GM12878 (cell line): ENCODE data around the gene CLNK. TPM values are rescaled to one million over a fixed set of nuclear protein-coding genes. Genes with fewer than 3 reads are reported as not detected.

Experiments used
- ATAC-seq: fragments of 200-7000 bp; cut with Tn5 transposase; 3 replicates; pipeline ENCODE4 v1.9.1; 2020; ENCODE audit warnings: mild to moderate bottlenecking, moderate library complexity
- BruUV-seq: library from RNA; stranded (reverse); fragments of 400-500 nt; replicated peaks from 2 replicates; lab custom pipeline; 2021; lab: Mats Ljungman, UMichigan
- CTCF ChIA-PET: fragments of 300-600 bp; sonication (Branson Sonifier 250); formaldehyde crosslinking; extraction: SDS; loops from one replicate; lab custom pipeline; 2021; ENCODE audit warnings: inconsistent platforms; lab: Yijun Ruan, JAX
- POLR2A ChIA-PET: fragments of 350-600 bp; formaldehyde crosslinking; extraction: SDS; loops from one replicate; lab custom pipeline; 2021; ENCODE audit warnings: inconsistent platforms; lab: Charles Lee
- RAD21 ChIA-PET: fragments of 300-600 bp; sonication (Branson Sonifier 250); formaldehyde crosslinking; loops from one replicate; lab custom pipeline; 2023; ENCODE audit warnings: antibody characterized with exemption; ENCODE audit not compliant: unreplicated experiment; lab: Charles Lee
- SMC1A ChIA-PET: fragments of 300-600 bp; sonication (Branson Sonifier 250); formaldehyde crosslinking; loops from one replicate; lab custom pipeline; 2023; ENCODE audit not compliant: unreplicated experiment, uncharacterized antibody; lab: Charles Lee
- DNase-seq: peaks from one replicate; pipeline ENCODE4 v3.0.0-alpha.2; 2011; ENCODE audit warnings: low read depth, low spot score
- FAIRE-seq: peaks from 3 replicates; lab custom pipeline; 2011; peaks lifted over from hg19 to GRCh38; lab: Jason Lieb, UNC
- H2AFZ ChIP-seq: 2 replicates; pipeline ENCODE4 v1.6.0; 2011; ENCODE audit warnings: low read depth, low read length, control low read depth; ENCODE audit not compliant: control insufficient read depth
- H3K27ac ChIP-seq: 2 replicates; pipeline ENCODE4 v1.5.1; 2011; ENCODE audit warnings: control low read depth; ENCODE audit not compliant: control insufficient read depth, insufficient read depth
- H3K27me3 ChIP-seq, 2 experiments: replicated peaks in 1 of 2; 2 replicates each; pipeline versions ENCODE4 v1.6.0 to v1.6.1; 2011; ENCODE audit warnings: low read length in 1 of 2; ENCODE audit not compliant: control insufficient read depth in 2 of 2, insufficient read depth in 2 of 2
- H3K36me3 ChIP-seq, 2 experiments: 2 replicates each; pipeline ENCODE4 v1.5.1; 2011; ENCODE audit warnings: low read length in 1 of 2; ENCODE audit not compliant: control insufficient read depth in 2 of 2, insufficient read depth in 2 of 2
- H3K4me1 ChIP-seq: 2 replicates; pipeline ENCODE4 v1.6.1; 2011; ENCODE audit warnings: mild to moderate bottlenecking, low read length, moderate library complexity, mixed read lengths; ENCODE audit not compliant: control insufficient read depth, insufficient read depth
- H3K4me2 ChIP-seq: 2 replicates; pipeline ENCODE4 v1.6.0; 2011; ENCODE audit warnings: control low read depth; ENCODE audit not compliant: control insufficient read depth, insufficient read depth
- H3K4me3 ChIP-seq: fragments of 200-600 bp; sonication (generic); 2 replicates; pipeline ENCODE4 v1.5.1; 2016
- H3K79me2 ChIP-seq: 2 replicates; pipeline ENCODE4 v1.6.0; 2011; ENCODE audit warnings: low read length; ENCODE audit not compliant: control insufficient read depth, insufficient read depth
- H3K9ac ChIP-seq: 2 replicates; pipeline ENCODE4 v1.8.0; 2011; ENCODE audit warnings: low read length, control low read depth, mixed read lengths; ENCODE audit not compliant: control insufficient read depth, insufficient read depth
- H3K9me3 ChIP-seq: replicated peaks from 3 replicates; pipeline ENCODE4 v1.5.1; 2011; ENCODE audit warnings: mild to moderate bottlenecking, low read length; ENCODE audit not compliant: control insufficient read depth, insufficient read depth
- H4K20me1 ChIP-seq: 2 replicates; pipeline ENCODE4 v1.6.0; 2011; ENCODE audit not compliant: control insufficient read depth, insufficient read depth
- BCL11A ChIP-seq: IDR thresholded peaks from 2 replicates; pipeline ENCODE4 v1.6.1; 2011; ENCODE audit warnings: low read depth, low read length
- BCL3 ChIP-seq: IDR thresholded peaks from 2 replicates; pipeline ENCODE4 v1.6.1; 2011; ENCODE audit warnings: borderline replicate concordance, low read depth, mild to moderate bottlenecking, moderate library complexity, low read length; ENCODE audit not compliant: insufficient read depth, poor library complexity, severe bottlenecking
- BHLHE40 ChIP-seq, 2 experiments: fragments of 450-650 bp in 1 of 2; IDR thresholded peaks; 2 replicates each; pipeline ENCODE4 v1.6.1; 2011 to 2017; ENCODE audit warnings: low read depth in 2 of 2, borderline replicate concordance in 1 of 2, improper control_type of control experiment in 1 of 2, low read length in 1 of 2, mild to moderate bottlenecking in 1 of 2
- E2F8 ChIP-seq: fragments of 450-650 bp; IDR thresholded peaks from 2 replicates; pipeline ENCODE4 v1.6.1; 2018; ENCODE audit warnings: mild to moderate bottlenecking, low read depth, moderate library complexity; ENCODE audit not compliant: partially characterized antibody
- GATAD2B ChIP-seq: fragments of 450-650 bp; conservative IDR thresholded peaks from 2 replicates; pipeline ENCODE4 v1.6.1; 2017; ENCODE audit warnings: low read depth, mild to moderate bottlenecking, moderate library complexity
- JUND ChIP-seq: IDR thresholded peaks from 2 replicates; pipeline ENCODE4 v1.6.1; 2012; ENCODE audit warnings: low read depth, mild to moderate bottlenecking, low read length, improper control_type of control experiment, moderate library complexity
- LARP7 ChIP-seq: fragments of 450-650 bp; IDR thresholded peaks from 2 replicates; pipeline ENCODE4 v1.6.1; 2017; ENCODE audit warnings: mild to moderate bottlenecking
- NFIC ChIP-seq: IDR thresholded peaks from 2 replicates; pipeline ENCODE4 v1.6.1; 2012; ENCODE audit warnings: low read depth, mild to moderate bottlenecking, inconsistent platforms, low read length, moderate library complexity
- SRF ChIP-seq, 2 experiments: IDR thresholded peaks; 2 replicates each; pipeline ENCODE4 v1.6.1; 2011; ENCODE audit warnings: low read depth in 2 of 2, low read length in 2 of 2, mild to moderate bottlenecking in 1 of 2, moderate library complexity in 1 of 2
- STAT3 ChIP-seq: IDR thresholded peaks from 2 replicates; pipeline ENCODE4 v1.6.1; 2011; ENCODE audit warnings: low read depth, low read length, improper control_type of control experiment
- TARDBP ChIP-seq: IDR thresholded peaks from 2 replicates; pipeline ENCODE4 v1.6.1; 2016; ENCODE audit warnings: borderline replicate concordance
- ZBED1 ChIP-seq: IDR thresholded peaks from 2 replicates; pipeline ENCODE4 v1.6.1; 2016; ENCODE audit warnings: borderline replicate concordance
- ZNF592 ChIP-seq: fragments of 450-650 bp; IDR thresholded peaks from 2 replicates; pipeline ENCODE4 v1.6.1; 2017; ENCODE audit warnings: mild to moderate bottlenecking, moderate library complexity
- ZNF622 ChIP-seq: fragments of 450-650 bp; IDR thresholded peaks from 2 replicates; pipeline ENCODE4 v1.6.1; 2017; ENCODE audit warnings: mild to moderate bottlenecking, inconsistent platforms
- ZZZ3 ChIP-seq: IDR thresholded peaks from 2 replicates; pipeline ENCODE4 v1.6.1; 2011; ENCODE audit warnings: low read depth; ENCODE audit not compliant: control insufficient read depth, insufficient read length
- WGBS: methylation state at CpG from one replicate; pipeline ENCODE4 v1.1.6; 2016; ENCODE audit warnings: low lambda C conversion rate; ENCODE audit not compliant: insufficient replicate concordance, insufficient coverage; ENCODE audit errors: missing lambda C conversion rate; 5-methylcytosine and 5-hydroxymethylcytosine counted together
- in situ Hi-C: fragments of 300-500 bp; cut with MboI; formaldehyde crosslinking; loops from 9 replicates; pipeline ENCODE4 v1.14.3; 2018; ENCODE audit warnings: mixed read lengths
- intact Hi-C: fragments of 100-400 bp; cut with micrococcal nuclease; formaldehyde crosslinking; loops from one replicate; pipeline ENCODE4 v1.14.2; 2022; ENCODE audit not compliant: unreplicated experiment
- polyA plus RNA-seq, 11 experiments: library from polyadenylated mRNA; depleted of rRNA in 4 of 11; unstranded in 6 of 11; stranded (reverse) in 5 of 11; fragments of >200 nt; fragmentation: Nextera tagmentation in 4 of 11; fragmentation: Illumina TruSeq in 1 of 11; extraction: Ambion mirVana in 4 of 11; extraction: Trizol in 1 of 11; gene quantifications; 1 replicate in 1 of 11; 2 replicates in 10 of 11; pipeline versions ENCODE4 v1.2.1 to v1.2.3, GENCODE V29; 2011 to 2016; ENCODE audit warnings: inconsistent platforms in 2 of 11, missing spikeins in 2 of 11, low read depth in 1 of 11
- total RNA-seq, 4 experiments: library from RNA; depleted of rRNA in 3 of 4; stranded (reverse); fragments of >200 nt in 3 of 4; fragmentation: Illumina TruSeq in 1 of 4; extraction: Trizol in 1 of 4; gene quantifications; 2 replicates each; pipeline versions ENCODE4 v1.2.1 to v1.2.3, GENCODE V29; 2013 to 2021

Gene CLNK
- total and polyA plus RNA-seq, 10 of the 15 experiments (the other 5 are each of a cell fraction or from before 2014, with no cell fraction given) = 2.1 to 14.3 (median 2.7) TPM

GRCh38 chr4:10565166-10565780, 119.3 kb downstream of the CLNK start:
- no peak overlapping the region for H3K27ac ChIP-seq
- no peak overlapping the region for H3K4me2 ChIP-seq
- intact Hi-C loops = no loop called here
- no peaks in the 10 kb centered on the region for H4K20me1 ChIP-seq
- ChIA-PET POLR2A (no interaction called here), SMC1A (interaction anchor here (0.9 to 1.3 kb wide), 2 partner anchors 47 to 552 kb away, joined by 3 read pairs; no protein-coding TSS in a partner anchor), CTCF (interaction anchor here (0.5 to 1.1 kb wide), 3 partner anchors 10 to 1065 kb away, joined by 3 read pairs; no protein-coding TSS in a partner anchor), RAD21 (interaction anchor here (0.6 kb wide), 1 partner anchor 650 kb away, joined by 3 read pairs; no protein-coding TSS in a partner anchor)
- no peak overlapping the region for H3K4me3 ChIP-seq
- no peaks in the 10 kb centered on the region for H3K27me3 ChIP-seq
- no peak overlapping the region for H2AFZ ChIP-seq
- DNase-seq (no peak), FAIRE-seq (no peak), ATAC-seq (no peak)
- no peaks in the 10 kb centered on the region; a peak in 1 of 4 replicates for H3K36me3 ChIP-seq
- no TSS peak for BruUV-seq
- no peak overlapping the region for H3K9ac ChIP-seq
- no peak for TF ChIP-seq GATAD2B
- no peak for TF ChIP-seq ZNF592
- no peak for TF ChIP-seq TARDBP
- no peak for TF ChIP-seq JUND
- TF ChIP-seq E2F8 = no peak
- no peak for TF ChIP-seq ZZZ3
- no peak for TF ChIP-seq BCL3
- TF ChIP-seq LARP7 = no peak
- no peak for TF ChIP-seq ZBED1
- TF ChIP-seq STAT3 = no peak
- no peak for TF ChIP-seq BHLHE40 (IDR thresholded peaks at IDR 0.05; ENCODE audit: borderline replicate concordance in 1 of 2, low read depth in 2 of 2, low read length in 1 of 2)
- TF ChIP-seq NFIC = no peak
- TF ChIP-seq ZNF622 = no peak
- TF ChIP-seq SRF (IDR thresholded peaks at IDR 0.05; ENCODE audit: low read depth in 2 of 2, low read length in 2 of 2) = no peak
- no peak for TF ChIP-seq BCL11A
- TF ChIP-seq, all 136 proteins: peak for 0
- 51% methylated on average over 5 of the region's 5 CpGs for WGBS
- Histone ChIP-seq H3K4me1 (no peaks in the 10 kb centered on the region), H3K79me2 (no peaks in the 10 kb centered on the region), H3K9me3 (no peaks in the 10 kb centered on the region)
- in situ Hi-C loops = no loop called here
